Bronchial epithelial cell (primary cell): ENCODE data around the gene C16orf95. TPM values are rescaled to one million over a fixed set of nuclear protein-coding genes. Genes with fewer than 3 reads are reported as not detected.

ENCODE experiments used
- DNase-seq: peaks from one replicate; pipeline ENCODE4 v3.0.0-alpha.2; 2010; ENCODE audit warnings: low read depth
- FAIRE-seq: peaks from 2 replicates; lab custom pipeline; 2011; peaks lifted over from hg19 to GRCh38; lab: Jason Lieb, UNC
- H3K27me3 ChIP-seq: 2 replicates; pipeline ENCODE4 v1.5.1; 2011; ENCODE audit warnings: low read length; ENCODE audit not compliant: control insufficient read depth, insufficient read depth
- H3K36me3 ChIP-seq: 2 replicates; pipeline ENCODE4 v1.5.1; 2011; ENCODE audit warnings: low read length; ENCODE audit not compliant: control insufficient read depth, insufficient read depth
- H3K4me3 ChIP-seq: 2 replicates; pipeline ENCODE4 v1.5.1; 2011; ENCODE audit warnings: mild to moderate bottlenecking, low read depth, low read length, control low read depth
- CTCF ChIP-seq: IDR thresholded peaks from 2 replicates; pipeline ENCODE4 v1.5.1; 2011; ENCODE audit warnings: mild to moderate bottlenecking, moderate library complexity, low read length, control low read depth, inconsistent platforms; ENCODE audit not compliant: insufficient read depth, severe bottlenecking
- total RNA-seq: library from RNA; depleted of rRNA; stranded (reverse); fragments of >200 nt; gene quantifications from 2 replicates; pipeline ENCODE4 v1.2.1, GENCODE V29; 2014

Gene C16orf95
- total RNA-seq, 1 donor from 2014 or later, result 0.79 TPM

DNA sequence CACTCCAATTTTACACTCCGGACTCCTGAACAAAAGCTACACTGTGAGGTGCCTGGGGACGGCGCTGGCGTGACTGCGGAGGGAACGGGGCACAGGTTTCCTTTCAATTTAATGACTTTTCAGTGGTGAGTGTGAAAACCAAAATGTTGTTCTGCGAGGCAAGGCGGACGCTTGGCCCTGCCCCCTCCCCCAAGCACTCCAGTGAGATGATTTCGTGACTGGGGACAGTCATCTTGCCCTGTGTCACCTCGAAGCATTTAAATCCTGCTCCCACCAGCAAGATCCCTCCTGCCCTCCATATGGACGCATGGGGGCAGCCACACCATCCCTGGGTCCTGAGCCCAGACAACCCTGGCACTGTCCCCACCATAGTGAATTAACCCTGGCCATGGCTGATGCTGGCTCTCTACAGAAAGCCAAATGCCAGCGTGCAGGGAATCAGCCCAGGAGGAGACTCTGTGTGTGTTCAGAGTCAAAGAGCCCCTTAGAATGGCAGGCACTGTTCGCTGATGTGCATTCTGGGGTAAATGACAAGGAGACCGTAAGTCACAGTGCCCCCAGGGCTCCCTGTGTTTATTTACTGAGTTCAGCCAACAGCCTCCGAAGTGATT, 41.0 kb downstream of the C16orf95 start:
- TF ChIP-seq CTCF, result no peak
- Histone ChIP-seq H3K36me3 (no peaks in the 10 kb centered on the region), H3K4me3 (no peak overlapping the region), H3K27me3 (peaks cover 4% of the 10 kb centered on the region)
- no peak for DNase-seq
- no peak for FAIRE-seq

DNA sequence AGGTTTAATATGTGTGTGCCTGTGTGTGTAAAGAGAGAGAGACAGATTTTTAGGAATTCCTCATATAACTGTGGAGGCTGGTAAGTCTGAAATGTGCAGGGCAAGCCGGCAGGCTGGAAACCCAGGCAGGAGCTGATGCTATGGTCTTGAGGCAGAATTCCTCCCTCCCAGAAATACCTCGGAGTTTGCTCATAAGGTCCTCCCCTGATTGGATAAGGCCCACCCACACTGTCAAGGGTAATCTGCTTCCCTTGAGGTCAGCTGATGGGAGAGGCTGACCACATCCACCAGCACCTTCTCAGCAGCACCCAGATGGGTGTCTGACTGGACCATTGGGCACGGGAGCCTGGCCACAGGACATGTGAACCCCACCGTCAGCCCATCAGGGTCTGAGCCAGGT, 42.4 kb downstream of the C16orf95 start:
- Histone ChIP-seq H3K4me3 (no peak overlapping the region), H3K36me3 (no peaks in the 10 kb centered on the region), H3K27me3 (peaks cover 4% of the 10 kb centered on the region)
- FAIRE-seq (no peak), DNase-seq (no peak)
- TF ChIP-seq CTCF, result no peak

- peaks cover 4% of the 10 kb centered on the region for H3K27me3 ChIP-seq
- no peaks in the 10 kb centered on the region for H3K36me3 ChIP-seq
- FAIRE-seq, result no peak
- H3K4me3 ChIP-seq, result no peak overlapping the region
- no peak for DNase-seq
- TF ChIP-seq CTCF, result no peak
Observed at GRCh38 chr16:87273471-87274030, 43.6 kb downstream of the C16orf95 start.

GRCh38 chr16:87271256-87271655, 45.9 kb downstream of the C16orf95 start:
- Histone ChIP-seq H3K36me3 (no peaks in the 10 kb centered on the region), H3K4me3 (no peak overlapping the region), H3K27me3 (peaks cover 3% of the 10 kb centered on the region)
- TF ChIP-seq CTCF, result no peak
- FAIRE-seq, result no peak
- DNase-seq, result no peak

DNA sequence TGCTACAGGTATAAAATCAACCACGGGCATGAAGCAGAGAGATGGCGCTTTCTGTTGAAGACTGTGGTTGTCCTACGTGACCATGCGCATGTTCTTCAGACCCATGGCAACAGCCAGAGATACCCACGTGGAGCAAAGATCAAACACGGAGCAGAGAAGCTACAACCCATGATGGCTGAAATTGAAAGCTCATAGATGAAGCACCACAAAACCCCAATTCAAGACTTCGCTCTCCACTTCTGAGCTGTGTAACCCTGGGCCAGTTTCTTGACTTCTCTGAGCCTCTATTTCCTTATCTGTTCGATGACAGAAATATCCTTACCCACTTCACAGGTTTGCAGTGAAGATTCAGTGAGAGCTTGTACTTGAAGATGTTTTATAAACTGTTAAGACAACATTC, 49.6 kb downstream of the C16orf95 start:
- FAIRE-seq (peak; percentile 36), DNase-seq (no peak)
- no peak for TF ChIP-seq CTCF
- H3K27me3 ChIP-seq, result no peaks in the 10 kb centered on the region
- no peaks in the 10 kb centered on the region for H3K36me3 ChIP-seq
- no peak overlapping the region for H3K4me3 ChIP-seq

DNA sequence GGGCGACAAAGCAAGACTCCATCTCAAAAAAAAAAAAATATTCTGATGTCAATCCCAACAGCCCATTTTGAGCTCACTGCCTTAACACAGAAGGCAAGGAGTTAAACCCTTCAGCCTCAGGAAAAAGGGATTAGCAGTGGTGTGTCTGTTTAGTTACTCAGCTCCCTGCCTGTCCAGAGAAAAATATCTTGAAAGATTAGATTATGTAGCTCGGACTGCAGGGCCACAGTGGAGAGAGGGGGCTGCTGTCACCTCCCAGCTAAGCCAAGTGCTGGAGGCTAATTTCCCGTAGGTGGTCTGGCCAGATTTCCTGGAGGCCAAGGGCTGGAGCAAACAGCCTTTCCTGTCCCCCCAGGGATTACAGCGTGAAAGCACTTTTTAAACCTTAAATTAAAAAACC, 50.3 kb downstream of the C16orf95 start:
- Histone ChIP-seq H3K27me3 (no peaks in the 10 kb centered on the region), H3K36me3 (no peaks in the 10 kb centered on the region), H3K4me3 (no peak overlapping the region)
- FAIRE-seq (no peak), DNase-seq (no peak)
- no peak for TF ChIP-seq CTCF
